H1 (cell line): ENCODE measurements around the gene LDLRAD3. TPM values are rescaled to one million over a fixed set of nuclear protein-coding genes. Genes with fewer than 3 reads are reported as not detected.

Source experiments
- CTCF ChIA-PET: fragments of 300-600 bp; sonication (Branson Sonifier 250); formaldehyde crosslinking; loops from one replicate; lab custom pipeline; 2021; ENCODE audit not compliant: partially characterized antibody; lab: Charles Lee
- POLR2A ChIA-PET: fragments of 300-600 bp; sonication (Branson Sonifier 250); formaldehyde crosslinking; loops from one replicate; lab custom pipeline; 2021; ENCODE audit warnings: inconsistent platforms; ENCODE audit not compliant: partially characterized antibody; lab: Charles Lee
- DNase-seq, 2 experiments: peaks; one replicate each; pipeline versions ENCODE4 v3.0.0 to v3.0.0-alpha.2; 2010 to 2022; ENCODE audit warnings: low spot score in 2 of 2, low read depth in 1 of 2, mixed read lengths in 1 of 2
- FAIRE-seq: peaks from 2 replicates; lab custom pipeline; 2011; peaks lifted over from hg19 to GRCh38; lab: Jason Lieb, UNC
- H2AFZ ChIP-seq: 2 replicates; pipeline ENCODE4 v1.8.1; 2012; ENCODE audit warnings: low read length, inconsistent platforms
- H2AK5ac ChIP-seq: 2 replicates; pipeline ENCODE4 v1.6.1; 2013; ENCODE audit warnings: low read depth, low read length
- H2BK120ac ChIP-seq: replicated peaks from 2 replicates; pipeline ENCODE3; 2013; ENCODE audit warnings: low read depth, low read length, inconsistent platforms
- H2BK12ac ChIP-seq: 2 replicates; pipeline ENCODE4 v1.6.1; 2013; ENCODE audit warnings: low read depth, low read length
- H2BK15ac ChIP-seq: 2 replicates; pipeline ENCODE4 v1.6.1; 2013; ENCODE audit warnings: low read length
- H2BK20ac ChIP-seq: 2 replicates; pipeline ENCODE4 v1.6.1; 2013; ENCODE audit warnings: low read length
- H2BK5ac ChIP-seq: 2 replicates; pipeline ENCODE4 v1.6.1; 2013; ENCODE audit warnings: low read depth, low read length
- H3K14ac ChIP-seq: 2 replicates; pipeline ENCODE4 v1.6.1; 2013; ENCODE audit warnings: inconsistent platforms; ENCODE audit not compliant: insufficient read length
- H3K18ac ChIP-seq: 2 replicates; pipeline ENCODE4 v1.6.1; 2013; ENCODE audit warnings: low read length; ENCODE audit errors: extremely low read depth
- H3K23ac ChIP-seq: 2 replicates; pipeline ENCODE4 v1.6.1; 2013; ENCODE audit warnings: inconsistent platforms; ENCODE audit not compliant: insufficient read length
- H3K23me2 ChIP-seq: 2 replicates; pipeline ENCODE4 v1.6.1; 2013; ENCODE audit warnings: low read depth, low read length
- H3K27ac ChIP-seq: 2 replicates; pipeline ENCODE4 v1.6.1; 2011; ENCODE audit warnings: low read depth, low read length, inconsistent platforms
- H3K27me3 ChIP-seq, 4 experiments: replicated peaks in 1 of 4; 1 replicate in 1 of 4; 2 replicates in 3 of 4; pipeline versions ENCODE4 v1.6.1 to v1.8.1; 2011 to 2013; ENCODE audit warnings: low read length in 3 of 4, mild to moderate bottlenecking in 3 of 4, inconsistent platforms in 2 of 4, mixed read lengths in 2 of 4, moderate library complexity in 1 of 4; ENCODE audit not compliant: control insufficient read depth in 3 of 4, insufficient read depth in 3 of 4; ENCODE audit errors: extremely low read depth in 1 of 4
- H3K36me3 ChIP-seq, 4 experiments: 2 replicates each; pipeline versions ENCODE4 v1.6.1 to v1.8.1; 2011 to 2013; ENCODE audit warnings: mild to moderate bottlenecking in 4 of 4, low read length in 3 of 4, moderate library complexity in 2 of 4, control low read depth in 1 of 4, inconsistent platforms in 1 of 4; ENCODE audit not compliant: insufficient read depth in 4 of 4, control insufficient read depth in 2 of 4
- H3K4ac ChIP-seq: replicated peaks from 2 replicates; pipeline ENCODE3; 2013; ENCODE audit warnings: low read length, low read depth, mixed read lengths, inconsistent platforms; ENCODE audit not compliant: insufficient read length
- H3K4me1 ChIP-seq, 4 experiments: replicated peaks in 1 of 4; 1 replicate in 1 of 4; 2 replicates in 3 of 4; pipeline versions ENCODE4 v1.6.1 to v1.8.1; 2011 to 2013; ENCODE audit warnings: low read length in 3 of 4, inconsistent platforms in 2 of 4, mixed read lengths in 1 of 4; ENCODE audit not compliant: insufficient read depth in 4 of 4, control insufficient read depth in 3 of 4
- H3K4me2 ChIP-seq, 2 experiments: 2 replicates each; pipeline versions ENCODE4 v1.6.1 to v1.8.1; 2011 to 2013; ENCODE audit warnings: low read depth in 2 of 2, low read length in 2 of 2, control low read depth in 1 of 2, inconsistent platforms in 1 of 2, mild to moderate bottlenecking in 1 of 2; ENCODE audit not compliant: insufficient read depth in 1 of 2
- H3K4me3 ChIP-seq, 4 experiments: fragments of 200-600, 300-600 bp in 1 of 4; sonication (generic), shearing (Covaris generic), sonication (Bioruptor Twin) in 1 of 4; 2 replicates each; pipeline versions ENCODE4 v1.5.1 to v1.8.1; 2011 to 2016; ENCODE audit warnings: low read length in 4 of 4, low read depth in 3 of 4, control low read depth in 2 of 4, inconsistent platforms in 2 of 4, mild to moderate bottlenecking in 2 of 4, mixed read lengths in 1 of 4, moderate library complexity in 1 of 4; ENCODE audit not compliant: insufficient read depth in 2 of 4; ENCODE audit errors: extremely low read depth in 1 of 4
- H3K56ac ChIP-seq: replicated peaks from 2 replicates; pipeline ENCODE3; 2013; ENCODE audit warnings: low read depth, mild to moderate bottlenecking, mixed read lengths, low read length, inconsistent platforms; ENCODE audit not compliant: insufficient read length
- H3K79me1 ChIP-seq: 2 replicates; pipeline ENCODE4 v1.6.1; 2013; ENCODE audit warnings: low read depth, low read length, control low read depth
- H3K79me2 ChIP-seq, 2 experiments: 2 replicates each; pipeline versions ENCODE4 v1.6.1 to v1.8.1; 2012 to 2013; ENCODE audit warnings: low read length in 2 of 2, mild to moderate bottlenecking in 2 of 2, inconsistent platforms in 1 of 2; ENCODE audit not compliant: insufficient read depth in 2 of 2, control insufficient read depth in 1 of 2
- H3K9ac ChIP-seq, 4 experiments: replicated peaks in 1 of 4; 1 replicate in 1 of 4; 2 replicates in 3 of 4; pipeline versions ENCODE4 v1.6.1 to v1.8.1; 2011 to 2013; ENCODE audit warnings: low read depth in 3 of 4, low read length in 3 of 4, control low read depth in 2 of 4, mild to moderate bottlenecking in 2 of 4, moderate library complexity in 2 of 4, inconsistent platforms in 1 of 4; ENCODE audit errors: extremely low read depth in 1 of 4
- H3K9me3 ChIP-seq, 2 experiments: 2 replicates each; pipeline versions ENCODE4 v1.6.1 to v1.8.1; 2012 to 2013; ENCODE audit warnings: mild to moderate bottlenecking in 2 of 2, moderate library complexity in 2 of 2, control low read depth in 1 of 2, inconsistent platforms in 1 of 2, low read depth in 1 of 2, low read length in 1 of 2, mixed read lengths in 1 of 2; ENCODE audit not compliant: insufficient read depth in 2 of 2
- H4K20me1 ChIP-seq, 2 experiments: replicated peaks in 1 of 2; 2 replicates each; pipeline versions ENCODE3 to v1.8.1; 2011 to 2013; ENCODE audit warnings: inconsistent platforms in 2 of 2, low read length in 2 of 2, mild to moderate bottlenecking in 1 of 2; ENCODE audit not compliant: insufficient read depth in 2 of 2, control insufficient read depth in 1 of 2
- H4K5ac ChIP-seq: 2 replicates; pipeline ENCODE4 v1.6.1; 2013; ENCODE audit warnings: low read length, low read depth, mixed read lengths, inconsistent platforms; ENCODE audit not compliant: insufficient read length
- H4K8ac ChIP-seq: 2 replicates; pipeline ENCODE4 v1.8.0; 2013; ENCODE audit warnings: mild to moderate bottlenecking, moderate library complexity, low read length, inconsistent platforms; ENCODE audit not compliant: insufficient read depth; ENCODE audit errors: extremely low read depth
- H4K91ac ChIP-seq: replicated peaks from 2 replicates; pipeline ENCODE3; 2013; ENCODE audit warnings: low read length, mixed read lengths, inconsistent platforms; ENCODE audit not compliant: insufficient read length
- ASH2L ChIP-seq: fragments of 200-600, 300-600 bp; sonication (generic); IDR thresholded peaks from one replicate; pipeline ENCODE4 v1.7.1; 2017; ENCODE audit warnings: low read length
- CEBPB ChIP-seq: IDR thresholded peaks from 2 replicates; pipeline ENCODE4 v1.6.1; 2012; ENCODE audit warnings: low read depth, low read length
- CTBP2 ChIP-seq: IDR thresholded peaks from 2 replicates; pipeline ENCODE4 v1.7.0; 2011; ENCODE audit warnings: borderline replicate concordance, mild to moderate bottlenecking, moderate library complexity, mixed read lengths, low read length; ENCODE audit not compliant: insufficient read depth, insufficient read length
- KDM4A ChIP-seq: IDR thresholded peaks from one replicate; pipeline ENCODE4 v1.7.1; 2012; ENCODE audit warnings: low read depth, mild to moderate bottlenecking, moderate library complexity, low read length, inconsistent platforms; ENCODE audit not compliant: severe bottlenecking
- TBP ChIP-seq: IDR thresholded peaks from 2 replicates; pipeline ENCODE4 v1.6.1; 2011; ENCODE audit warnings: low read depth, low read length, improper control_type of control experiment
- WGBS, 2 experiments: shearing (Covaris generic) in 1 of 2; methylation state at CpG; one replicate each; pipeline versions ENCODE4 v1.1.6 to v1.1.7; 2013 to 2015; ENCODE audit warnings: low lambda C conversion rate in 2 of 2, mixed read lengths in 2 of 2, inconsistent platforms in 1 of 2, low coverage in 1 of 2, missing lambda C conversion rate in 1 of 2; ENCODE audit not compliant: insufficient replicate concordance in 2 of 2, insufficient coverage in 1 of 2, insufficient read length in 1 of 2; ENCODE audit errors: extremely low coverage in 1 of 2, missing lambda C conversion rate in 1 of 2; 5-methylcytosine and 5-hydroxymethylcytosine counted together
- polyA plus RNA-seq, 7 experiments: library from polyadenylated mRNA; depleted of rRNA in 3 of 7; stranded (reverse) in 5 of 7; unstranded in 2 of 7; fragments of >200 nt in 5 of 7; fragments of 200-250 nt in 2 of 7; gene quantifications; 1 replicate in 5 of 7; 2 replicates in 1 of 7; 4 replicates in 1 of 7; pipeline versions ENCODE4 v1.2.1 to v1.2.3, GENCODE V29; 2011 to 2013; ENCODE audit warnings: missing spikeins in 2 of 7, mixed read lengths in 2 of 7
- total RNA-seq: library from RNA; stranded (reverse); fragmentation: NEBNext Ultra II Directional; extraction: Animal tissue kit (Norgen Biotek cat#: 25700); gene quantifications from 2 replicates; pipeline ENCODE4 v1.2.1, GENCODE V29; 2021

LDLRAD3 gene
- total and polyA plus RNA-seq, 2 of the 8 experiments (the other 6 are each of a cell fraction or from before 2014, with no cell fraction given) = 18.6 to 22.8 TPM

DNA sequence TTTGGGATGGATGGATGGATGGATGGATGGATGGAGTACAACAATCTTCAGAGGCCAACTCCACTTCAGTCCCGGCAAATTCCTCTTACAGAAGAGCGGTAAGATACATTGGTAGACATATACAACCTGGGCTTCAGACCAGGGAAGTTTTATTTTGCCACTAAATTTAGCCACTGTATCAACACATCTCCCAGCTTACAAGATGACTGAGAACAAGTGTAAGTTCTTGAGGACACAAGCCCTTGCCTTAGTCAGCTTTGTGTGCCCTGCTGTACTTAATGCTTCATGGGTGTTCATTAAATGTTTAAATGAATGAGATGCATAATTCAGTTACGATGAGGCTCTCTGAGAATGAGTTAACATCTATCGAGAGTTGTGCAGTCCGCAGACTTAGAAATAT is 217.7 kb downstream of the LDLRAD3 start:
- Histone ChIP-seq H2AFZ (no peak overlapping the region), H2AK5ac (no peak overlapping the region), H3K4me3 (no peak overlapping the region), H2BK15ac (no peak overlapping the region), H3K9me3 (no peaks in the 10 kb centered on the region), H2BK5ac (no peak overlapping the region), H4K8ac (no peak overlapping the region), H2BK20ac (no peak overlapping the region), H3K79me1 (no peaks in the 10 kb centered on the region), H3K4me2 (no peak overlapping the region), H3K9ac (no peak overlapping the region), H4K5ac (no peak overlapping the region), H4K20me1 (no peaks in the 10 kb centered on the region), H3K23ac (no peak overlapping the region), H3K4me1 (peaks cover 0 to 2% (median 0%) of the 10 kb centered on the region in 4 experiments; a peak in 2 of 7 replicates), H3K36me3 (no peaks in the 10 kb centered on the region), H3K4ac (no peak overlapping the region), H3K18ac (no peak overlapping the region), H4K91ac (no peak overlapping the region), H3K23me2 (no peaks in the 10 kb centered on the region), H3K27ac (no peak overlapping the region), H2BK120ac (no peak overlapping the region), H3K27me3 (no peaks in the 10 kb centered on the region), H3K79me2 (no peaks in the 10 kb centered on the region), H2BK12ac (no peak overlapping the region), H3K14ac (no peak overlapping the region), H3K56ac (no peak overlapping the region)
- TF ChIP-seq ASH2L (no peak), KDM4A (no peak), CTBP2 (no peak), CEBPB (no peak), TBP (no peak)
- no peak for DNase-seq
- 95% methylated on average over 5 of the region's 5 CpGs; no CpG with 5 or more reads in 1 of the 2 experiments for WGBS, 2 experiments
- no peak for FAIRE-seq
- CTCF ChIA-PET = interaction anchor here (2.2 to 2.9 kb wide), 2 partner anchors 98 to 105 kb away, joined by 10 to 14 read pairs; no protein-coding TSS in a partner anchor
- POLR2A ChIA-PET = interaction anchor here (1.3 kb wide), 1 partner anchor 16 kb away, joined by 3 read pairs; no protein-coding TSS in a partner anchor
